Measurements from ENCODE around the gene PTCHD4.
"Not testable (repeated sequence)": the region's sequence is repeated elsewhere in the genome, so short reads cannot be mapped to it uniquely, and the experiment has no call there.

PTCHD4 gene

DNA sequence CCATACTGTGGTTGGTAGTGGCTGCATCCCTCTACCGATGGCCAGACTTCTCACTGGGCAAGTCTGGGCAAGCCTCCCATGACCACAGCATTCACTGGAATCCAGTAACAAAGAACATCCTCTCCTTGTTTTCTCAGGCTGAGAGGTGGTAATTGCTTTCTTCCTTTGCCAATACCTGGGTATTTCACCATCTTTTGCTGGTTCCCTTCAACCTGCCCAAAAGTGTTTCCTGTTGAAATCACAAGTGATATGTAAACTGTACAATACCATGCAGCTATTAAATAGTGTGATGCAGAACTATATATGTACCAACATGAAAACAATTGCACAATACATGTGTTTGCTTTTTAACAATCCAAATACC lies at the start of gene PTCHD4:
Gene PTCHD4, minus strand, starts transcription at position 55 of the 364 bp plus-strand sequence. CDS start 42,240 bp downstream, outside the sequence.
- no peak for DNase-seq

DNA sequence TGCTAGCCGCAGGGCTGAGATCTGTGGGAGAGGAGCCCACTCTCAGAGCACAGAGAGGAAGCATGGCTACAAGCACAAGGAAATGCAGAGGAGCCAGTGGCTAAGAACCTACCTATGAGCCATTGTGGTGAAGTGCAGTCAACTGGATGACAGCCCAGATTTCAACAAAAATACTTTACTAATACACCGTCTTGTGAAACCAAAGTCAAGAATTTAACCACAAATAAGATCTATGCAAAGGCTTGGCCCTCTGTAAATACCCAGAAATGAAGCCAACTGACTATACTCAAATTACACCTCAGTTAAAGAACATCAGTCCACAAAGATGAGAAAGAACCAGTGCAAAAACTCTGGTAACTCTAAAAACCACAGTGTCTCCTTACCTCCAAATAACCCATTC lies 40.1 kb upstream of the PTCHD4 start:
- DNase-seq, result no peak

- no peak for DNase-seq
These were observed 39.7 kb upstream of the PTCHD4 start for GRCh38 chr6:48150701-48151100.

DNA sequence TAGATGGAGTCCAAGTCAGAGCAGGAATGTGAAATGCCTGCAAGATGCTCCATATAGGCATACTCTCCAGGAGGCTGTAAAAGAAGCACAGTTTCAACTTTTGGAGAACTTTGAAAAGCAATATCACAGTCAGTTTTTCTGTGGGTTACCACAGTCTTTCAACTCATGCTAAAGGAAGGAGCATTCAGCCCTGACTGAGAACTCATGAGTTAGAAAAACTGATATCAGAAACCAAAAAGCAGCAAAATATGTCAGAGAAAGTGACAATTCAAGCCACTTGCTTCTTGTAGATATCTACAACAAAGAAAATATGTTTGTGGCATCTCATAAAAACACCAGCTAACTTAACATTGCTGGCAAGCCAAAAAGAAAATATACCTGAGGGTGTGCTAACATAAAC lies 36.1 kb upstream of the PTCHD4 start:
- no peak for DNase-seq

- no peak for DNase-seq
These were observed 33.0 kb upstream of the PTCHD4 start for GRCh38 chr6:48144021-48144420.

DNA sequence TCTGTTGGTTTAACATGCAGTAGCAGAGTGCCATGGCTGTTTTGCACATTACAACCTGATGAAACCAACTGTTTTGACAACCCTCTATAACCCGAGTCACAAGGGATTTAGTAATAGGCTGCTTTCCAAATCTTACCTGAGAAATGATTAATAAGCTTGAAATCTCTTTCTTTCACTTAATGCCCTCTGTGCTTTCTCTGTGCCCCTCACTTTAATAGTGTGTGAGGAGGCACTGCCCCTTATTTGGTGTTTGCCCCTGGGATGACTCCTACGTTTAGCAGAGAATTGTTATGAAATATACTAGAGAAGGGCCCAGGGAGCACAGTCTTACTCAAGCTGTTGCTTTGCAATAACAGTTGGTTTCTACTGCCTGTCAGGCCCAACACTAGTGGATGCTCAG lies 31.0 kb upstream of the PTCHD4 start:
- DNase-seq, result no peak

DNA sequence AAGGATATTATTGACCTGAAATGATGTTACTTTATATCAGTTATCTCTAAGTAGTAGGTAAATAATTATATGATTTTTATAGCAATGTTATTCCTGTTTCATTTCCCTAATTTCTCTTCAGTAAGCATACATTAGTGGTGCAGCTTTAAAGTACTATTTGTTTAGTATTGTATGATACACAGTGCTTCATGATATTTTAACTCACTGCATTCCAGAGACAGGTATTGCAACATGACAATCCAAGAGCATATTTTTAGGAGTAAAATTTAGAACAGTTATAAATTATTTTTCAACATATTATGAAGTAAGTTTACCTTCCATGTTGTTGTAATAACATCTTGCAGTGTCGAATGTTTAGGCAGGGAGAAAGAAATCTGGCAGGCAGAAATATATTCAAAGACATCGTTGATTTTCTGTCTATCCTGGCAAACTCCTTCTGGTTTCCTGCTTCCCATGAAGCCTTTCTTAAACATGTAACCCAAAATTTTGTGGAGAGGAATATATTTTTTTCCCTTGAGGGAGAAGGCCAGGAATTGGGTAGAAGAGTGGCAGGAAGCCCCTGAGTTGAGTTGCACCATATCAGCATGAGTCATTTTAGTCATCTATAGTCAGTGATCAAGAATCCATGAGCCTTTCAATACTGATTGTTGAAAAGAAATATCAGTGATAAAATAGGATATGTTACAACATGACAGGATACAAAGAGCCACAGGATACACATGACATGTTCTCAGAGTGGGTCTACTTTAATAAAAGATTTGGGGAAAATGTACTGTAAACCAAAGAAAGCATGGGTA lies 29.0 kb upstream of the PTCHD4 start:
- no peak for DNase-seq

DNA sequence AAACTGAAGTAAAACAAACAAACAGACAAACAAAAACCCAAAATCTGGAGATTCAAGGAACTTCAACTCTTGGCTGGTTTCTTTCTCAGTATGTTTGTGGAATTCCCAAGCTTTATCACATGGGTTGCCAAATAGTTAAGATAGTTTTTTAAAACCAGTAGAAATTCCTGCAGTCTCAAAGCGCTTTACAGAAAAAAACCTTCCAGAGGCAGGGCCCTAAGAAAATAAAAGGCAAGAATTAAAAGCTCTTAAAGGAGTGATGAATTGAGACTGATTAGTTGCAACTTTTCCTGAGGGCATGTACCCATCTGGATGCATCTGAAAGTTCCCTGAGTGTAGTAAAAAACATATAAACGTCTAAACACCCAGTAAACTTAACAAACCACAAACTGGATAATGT lies 25.9 kb upstream of the PTCHD4 start:
- DNase-seq, result no peak

GRCh38 chr6:48135323-48136084 lies 24.5 kb upstream of the PTCHD4 start:
- no peak for DNase-seq

GRCh38 chr6:48134246-48134645 lies 23.2 kb upstream of the PTCHD4 start:
- no peak for DNase-seq

- no peak for DNase-seq
These were observed 12.6 kb upstream of the PTCHD4 start for GRCh38 chr6:48123601-48124000.

DNA sequence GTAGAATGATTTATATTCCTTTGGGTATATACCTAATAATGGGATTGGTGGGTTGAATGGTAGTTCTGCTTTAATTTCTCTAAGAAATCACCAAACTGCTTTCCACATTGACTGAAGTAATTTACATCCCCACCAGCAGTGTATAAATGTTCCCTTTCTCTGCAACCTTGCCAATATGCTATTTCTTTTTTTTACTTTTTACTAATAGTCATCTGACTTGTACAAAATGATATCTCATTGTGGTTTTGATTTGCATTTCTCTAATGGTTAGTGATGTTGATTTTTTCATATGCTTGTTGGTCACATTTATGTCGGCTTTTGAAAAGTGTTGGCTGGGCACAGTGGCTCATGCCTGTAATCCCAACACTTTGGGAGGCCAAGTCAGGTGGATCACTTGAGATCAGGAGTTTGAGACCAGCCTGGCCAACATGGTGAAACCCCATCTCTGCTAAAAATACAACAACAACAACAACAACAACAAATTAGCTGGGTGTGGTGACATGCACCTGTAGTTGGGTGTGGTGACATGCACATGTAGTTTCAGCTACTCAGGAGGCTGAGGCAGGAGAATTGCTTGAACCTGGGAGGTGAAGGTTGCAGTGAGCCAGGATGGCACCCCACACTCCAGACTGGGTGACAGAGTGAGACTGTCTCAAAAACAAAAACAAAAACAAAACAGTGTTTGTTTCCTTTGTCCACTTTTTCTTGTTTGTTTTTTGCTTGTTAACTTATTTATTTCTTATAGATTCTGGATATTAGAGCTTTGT lies 11.2 kb upstream of the PTCHD4 start:
- not testable (repeated sequence) for DNase-seq

GRCh38 chr6:48116699-48117645 lies 6.0 kb upstream of the PTCHD4 start:
- no peak for DNase-seq

- DNase-seq, result no peak
These were observed 2.1 kb upstream of the PTCHD4 start for GRCh38 chr6:48113130-48113529.

DNA sequence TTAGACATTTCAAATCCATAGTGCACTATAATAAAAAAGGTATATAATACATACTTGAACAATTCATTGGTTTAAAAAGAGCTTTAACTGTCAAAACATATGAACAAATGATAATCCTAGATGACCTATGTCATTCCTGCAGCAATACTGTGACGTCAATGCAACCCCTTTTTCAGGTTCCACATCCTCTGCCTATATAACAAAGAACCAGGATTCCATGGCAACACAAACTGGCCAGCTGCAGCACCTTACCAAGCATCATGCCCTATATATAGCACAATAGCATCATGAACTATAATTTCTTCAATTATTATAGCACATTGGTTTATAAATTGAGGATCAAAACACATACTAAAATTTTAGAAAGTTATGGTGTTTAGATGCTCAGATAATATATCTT lies 578 bp upstream of the PTCHD4 start:
- no peak for DNase-seq

DNA sequence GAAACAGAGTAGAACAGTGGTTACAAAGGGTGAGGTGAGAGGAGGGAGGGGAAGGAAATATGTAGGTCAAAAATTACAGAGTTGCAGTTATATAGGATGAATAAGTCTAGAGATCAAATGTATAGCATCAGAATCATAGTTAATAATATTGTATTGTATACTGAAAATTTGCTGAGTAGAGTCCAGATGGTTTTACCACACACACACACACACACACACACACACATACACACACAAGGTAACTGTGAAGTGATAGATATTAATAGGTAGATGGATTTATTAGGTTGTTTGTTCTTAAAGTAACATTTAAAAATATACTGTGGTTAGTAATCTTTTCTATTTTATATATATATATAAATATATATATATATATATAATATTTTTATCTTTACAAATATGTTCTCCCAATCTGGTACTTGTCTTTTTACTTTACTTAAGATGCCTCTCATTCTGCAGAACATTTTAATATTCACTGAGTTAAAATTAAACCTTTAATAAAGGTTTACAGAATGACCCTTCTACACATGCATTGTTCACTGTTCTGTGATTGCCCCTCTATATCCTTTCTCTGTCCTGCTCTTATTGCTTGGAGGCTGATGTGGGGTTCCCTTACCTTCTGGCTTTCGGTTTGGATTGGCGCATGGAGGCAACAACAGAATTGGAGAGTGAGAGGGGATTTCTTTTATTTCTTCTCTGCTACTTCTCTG lies 408 bp downstream of the PTCHD4 start:
- no peak for DNase-seq

DNA sequence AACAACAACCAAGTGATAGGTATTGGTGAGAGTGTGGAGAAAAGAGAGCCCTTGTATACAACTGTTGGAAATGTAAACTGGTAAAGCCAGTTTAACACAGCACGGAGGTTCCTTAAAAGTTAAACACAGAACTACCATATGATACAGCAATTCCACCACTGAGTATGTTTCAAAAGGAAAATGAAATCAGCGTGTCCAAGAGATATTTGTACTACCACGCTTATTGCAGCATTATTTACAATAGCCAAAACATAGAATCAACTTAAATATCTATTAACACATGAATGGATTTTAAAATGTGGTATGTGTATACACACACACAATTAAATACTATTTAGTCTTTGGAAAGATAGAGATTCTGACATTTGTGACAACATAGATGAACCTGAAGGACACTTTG lies 1.1 kb downstream of the PTCHD4 start:
- DNase-seq, result no peak

DNA sequence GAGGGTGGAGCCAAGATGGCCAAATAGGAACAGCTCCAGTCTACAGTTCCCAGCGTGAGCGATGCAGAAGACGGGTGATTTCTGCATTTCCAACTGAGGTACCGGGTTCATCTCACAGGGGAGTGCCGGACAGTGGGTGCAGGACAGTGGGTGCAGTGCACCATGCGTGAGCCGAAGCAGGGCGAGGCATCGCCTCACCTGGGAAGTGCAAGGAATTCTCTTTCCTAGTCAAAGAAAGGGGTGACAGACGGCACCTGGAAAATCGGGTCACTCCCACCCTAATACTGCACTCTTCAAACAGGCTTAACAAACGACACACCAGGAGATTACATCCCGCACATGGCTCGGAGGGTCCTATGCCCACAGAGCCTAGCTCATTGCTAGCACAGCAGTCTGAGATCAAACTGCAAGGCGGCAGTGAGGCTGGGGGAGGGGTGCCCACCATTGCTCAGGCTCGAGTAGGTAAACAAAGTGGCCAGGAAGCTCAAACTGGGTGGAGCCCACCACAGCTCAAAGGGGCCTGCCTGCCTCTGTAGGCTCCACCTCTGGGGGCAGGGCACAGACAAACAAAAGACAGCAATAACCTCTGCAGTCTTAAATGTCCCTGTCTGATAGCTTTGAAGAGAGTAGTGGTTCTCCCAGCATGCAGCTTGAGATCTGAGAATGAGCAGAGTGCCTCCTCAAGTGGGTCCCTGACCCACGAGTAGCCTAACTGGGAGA lies 8.4 kb downstream of the PTCHD4 start:
- not testable (repeated sequence) for DNase-seq

GRCh38 chr6:48101290-48101689 lies 9.7 kb downstream of the PTCHD4 start:
- no peak for DNase-seq

GRCh38 chr6:48100588-48100895 lies 10.5 kb downstream of the PTCHD4 start:
- no peak for DNase-seq

Data from stimulated activated CD4-positive, alpha-beta T cell treated with anti-CD3 and anti-CD28 coated beads, Interleukin-1b, Interleukin-23, amount 100 ng/mL, for 48 hours (primary cell).